ENCODE data around the gene HOOK1.

- TF ChIP-seq CTCF (IDR thresholded peaks at IDR 0.05): no peak
- no peak for TF ChIP-seq E2F1 (CRISPR knock-in tag; IDR thresholded peaks at IDR 0.05)
- no peak for TF ChIP-seq ZNF423 (CRISPR knock-in tag; IDR thresholded peaks at IDR 0.05)
- no peak for TF ChIP-seq NR2C2 (CRISPR knock-in tag; IDR thresholded peaks at IDR 0.05)
- TF ChIP-seq ATF3 (CRISPR knock-in tag; conservative IDR thresholded peaks at IDR 0.05): no peak
- TF ChIP-seq ATF2 (CRISPR knock-in tag; IDR thresholded peaks at IDR 0.05; ENCODE audit: borderline replicate concordance, low read depth): no peak
Measured at GRCh38 chr1:59917026-59917784, 102.5 kb downstream of the HOOK1 start.
